Activated CD4-positive, alpha-beta T cell treated with anti-CD3 and anti-CD28 coated beads for 36 hours (primary cell): ENCODE data around the gene ST7. TPM values are rescaled to one million over a fixed set of nuclear protein-coding genes. Genes with fewer than 3 reads are reported as not detected.

Experiments
- ATAC-seq: fragments of 200-7000 bp; cut with Tn5 transposase; one replicate; pipeline ENCODE4 v1.10.0; 2021; ENCODE audit warnings: mild to moderate bottlenecking, moderate library complexity
- CTCF ChIA-PET: fragments of 350-600 bp; sonication (Branson Sonifier 250); formaldehyde crosslinking; loops from one replicate; lab custom pipeline; 2021; ENCODE audit warnings: antibody characterized with exemption; lab: Charles Lee
- POLR2A ChIA-PET: fragments of 350-600 bp; sonication (Branson Sonifier 250); formaldehyde crosslinking; loops from one replicate; lab custom pipeline; 2021; ENCODE audit warnings: antibody characterized with exemption, inconsistent platforms; lab: Charles Lee
- DNase-seq: peaks from one replicate; pipeline ENCODE4 v3.0.0-alpha.2; 2020
- H3K27ac Mint-ChIP-seq: one replicate; pipeline ENCODE4 v1.8.0; 2021; ENCODE audit warnings: mixed read lengths
- H3K27me3 Mint-ChIP-seq: one replicate; pipeline ENCODE4 v1.8.0; 2021; ENCODE audit warnings: mixed read lengths
- H3K36me3 Mint-ChIP-seq: one replicate; pipeline ENCODE4 v1.8.0; 2021; ENCODE audit warnings: low read depth, mixed read lengths
- H3K4me1 Mint-ChIP-seq: one replicate; pipeline ENCODE4 v1.8.0; 2021; ENCODE audit warnings: mixed read lengths
- H3K4me3 Mint-ChIP-seq: one replicate; pipeline ENCODE4 v1.8.0; 2021; ENCODE audit warnings: mild to moderate bottlenecking, moderate library complexity, mixed read lengths
- H3K9me3 Mint-ChIP-seq: one replicate; pipeline ENCODE4 v1.8.0; 2021; ENCODE audit warnings: low read depth, mixed read lengths
- intact Hi-C, 2 experiments: fragments of 100-400 bp; cut with DNase I in 1 of 2; cut with micrococcal nuclease in 1 of 2; formaldehyde crosslinking; loops; one replicate each; pipeline versions ENCODE4 v1.14.2 to v1.15.1; 2022 to 2024; cut with DNase I, micrococcal nuclease
- total RNA-seq, 2 experiments: library from RNA; stranded (reverse); gene quantifications; one replicate each; pipeline ENCODE4 v1.2.3, GENCODE V29; 2021

The ST7 gene
- total RNA-seq, 2 experiments from 2014 or later: 6.4 to 8.1 TPM

DNA sequence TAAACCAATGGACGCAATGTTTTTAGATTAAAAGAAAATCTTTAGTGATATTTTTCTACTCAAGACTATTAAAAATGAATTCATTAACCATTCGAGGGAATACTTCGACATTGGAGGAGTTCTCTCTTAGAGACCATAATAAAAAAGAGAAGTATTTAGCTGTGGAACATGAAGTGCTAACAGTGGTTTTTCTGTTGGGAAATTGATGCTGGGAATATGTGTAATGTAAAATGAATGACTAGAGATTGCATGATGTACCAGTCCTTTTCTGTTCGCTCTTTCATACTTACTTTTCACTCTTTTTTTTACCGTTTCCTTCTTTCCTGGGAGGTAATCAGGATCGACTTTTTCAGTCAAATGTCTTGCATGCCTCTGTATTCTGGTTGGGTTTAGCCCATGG is 41.3 kb downstream of the ST7 start:
- no peak for DNase-seq
- peaks cover 3% of the 10 kb centered on the region for H3K4me1 Mint-ChIP-seq
- CTCF ChIA-PET: interaction anchor here (2.1 to 2.2 kb wide), 2 partner anchors 10 to 13 kb away, joined by 7 to 11 read pairs; no protein-coding TSS in a partner anchor

GRCh38 chr7:116997972-116998371 is 44.7 kb downstream of the ST7 start:
- no peaks in the 10 kb centered on the region for H3K36me3 Mint-ChIP-seq
- no peak for ATAC-seq
- intact Hi-C loops: no loop called here
- CTCF ChIA-PET: interaction anchor here (1.2 to 5.0 kb wide), 2 partner anchors 13 to 22 kb away, joined by 4 to 21 read pairs; no protein-coding TSS in a partner anchor
- H3K4me1 Mint-ChIP-seq: no peaks in the 10 kb centered on the region
- no peaks in the 10 kb centered on the region for H3K9me3 Mint-ChIP-seq
- POLR2A ChIA-PET: no interaction called here
- no peaks in the 10 kb centered on the region for H3K27me3 Mint-ChIP-seq
- DNase-seq: no peak
- H3K27ac Mint-ChIP-seq: no peak overlapping the region
- H3K4me3 Mint-ChIP-seq: no peak overlapping the region

More for the DNA sequence above, 41.3 kb downstream of the ST7 start:
- Mint-ChIP-seq H3K36me3 (peaks cover 2% of the 10 kb centered on the region), H3K4me3 (no peak overlapping the region), H3K27me3 (no peaks in the 10 kb centered on the region), H3K9me3 (peaks cover 3% of the 10 kb centered on the region), H3K27ac (no peak overlapping the region)
- POLR2A ChIA-PET: no interaction called here
- ATAC-seq: no peak
- intact Hi-C loops: loop anchor here in 1 of 2 experiments (1.0 kb wide), 1 partner anchor 13 kb away; no protein-coding TSS in a partner anchor

- ChIA-PET CTCF (interaction anchor here (0.6 to 5.0 kb wide), 4 partner anchors 10 to 14 kb away, joined by 3 to 21 read pairs (median 4); no protein-coding TSS in a partner anchor), POLR2A (no interaction called here)
- Mint-ChIP-seq H3K36me3 (no peaks in the 10 kb centered on the region), H3K4me1 (no peaks in the 10 kb centered on the region), H3K27ac (no peak overlapping the region), H3K4me3 (no peak overlapping the region), H3K9me3 (no peaks in the 10 kb centered on the region), H3K27me3 (no peaks in the 10 kb centered on the region)
- DNase-seq (no peak), ATAC-seq (no peak)
- intact Hi-C loops: no loop called here
Measured at GRCh38 chr7:116998567-116999175, 45.4 kb downstream of the ST7 start.

DNA sequence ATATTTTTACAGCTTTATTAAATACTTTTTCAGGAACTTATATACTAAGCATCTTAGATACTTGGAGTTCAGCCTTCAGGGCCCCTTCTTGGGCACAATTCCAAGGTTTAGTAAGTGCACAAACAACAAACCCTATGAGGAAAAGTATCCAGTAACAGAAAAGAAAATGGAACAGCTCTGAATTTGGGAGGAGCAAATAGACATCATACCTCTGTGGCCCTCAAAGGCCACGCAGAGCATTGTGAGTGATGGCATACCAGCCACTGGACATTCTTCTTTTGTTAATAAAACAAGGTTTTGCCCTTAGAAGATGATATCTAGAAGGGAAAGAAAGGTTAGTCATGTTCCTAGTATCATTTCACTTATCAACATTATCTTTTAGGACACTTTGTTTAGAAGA is 46.0 kb downstream of the ST7 start:
- Mint-ChIP-seq H3K27ac (no peak overlapping the region), H3K4me1 (no peaks in the 10 kb centered on the region), H3K9me3 (no peaks in the 10 kb centered on the region), H3K4me3 (no peak overlapping the region), H3K36me3 (no peaks in the 10 kb centered on the region), H3K27me3 (peaks cover 1% of the 10 kb centered on the region)
- DNase-seq: no peak
- ChIA-PET POLR2A (no interaction called here), CTCF (interaction anchor here (0.6 to 5.0 kb wide), 4 partner anchors 11 to 14 kb away, joined by 3 to 21 read pairs (median 4); no protein-coding TSS in a partner anchor)
- intact Hi-C loops: no loop called here
- no peak for ATAC-seq

GRCh38 chr7:117001283-117001682 is 48.0 kb downstream of the ST7 start:
- Mint-ChIP-seq H3K9me3 (no peaks in the 10 kb centered on the region), H3K4me1 (peaks cover 8% of the 10 kb centered on the region), H3K27me3 (peaks cover 1% of the 10 kb centered on the region), H3K4me3 (no peak overlapping the region), H3K27ac (no peak overlapping the region), H3K36me3 (no peaks in the 10 kb centered on the region)
- ChIA-PET POLR2A (no interaction called here), CTCF (interaction anchor here (0.6 to 5.0 kb wide), 5 partner anchors 12 to 71 kb away, joined by 3 to 21 read pairs (median 4); no protein-coding TSS in a partner anchor)
- ATAC-seq (no peak), DNase-seq (no peak)
- intact Hi-C loops: no loop called here

DNA sequence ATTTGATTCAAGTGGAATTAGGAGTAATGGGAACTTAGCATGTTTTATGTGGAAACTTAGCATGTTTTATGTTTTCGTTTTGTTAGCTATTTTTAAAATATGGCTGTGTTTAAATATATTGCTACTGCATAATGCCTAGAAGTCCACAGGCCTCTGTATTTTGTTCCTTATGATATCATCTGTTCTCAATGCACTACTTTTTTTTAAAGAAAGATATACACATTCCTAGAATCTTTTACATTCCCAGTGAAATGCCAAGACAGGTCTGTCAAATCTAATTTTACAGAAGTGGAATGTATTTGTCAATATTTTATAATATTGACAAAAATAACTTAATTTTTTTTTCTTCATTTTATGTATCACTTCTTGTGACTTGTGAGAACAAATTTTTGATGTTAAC is 51.6 kb downstream of the ST7 start:
- CTCF ChIA-PET: interaction anchor here (2.2 kb wide), 1 partner anchor 17 kb away, joined by 8 read pairs; no protein-coding TSS in a partner anchor

GRCh38 chr7:117005449-117005848 is 52.1 kb downstream of the ST7 start:
- Mint-ChIP-seq H3K4me1 (peaks cover 47% of the 10 kb centered on the region), H3K27me3 (peaks cover 1% of the 10 kb centered on the region), H3K27ac (no peak overlapping the region), H3K4me3 (no peak overlapping the region), H3K9me3 (no peaks in the 10 kb centered on the region), H3K36me3 (no peaks in the 10 kb centered on the region)
- ChIA-PET CTCF (interaction anchor here (0.7 to 4.4 kb wide), 5 partner anchors 14 to 122 kb away, joined by 3 to 23 read pairs (median 7); no protein-coding TSS in a partner anchor), POLR2A (no interaction called here)
- ATAC-seq: no peak
- no peak for DNase-seq
- intact Hi-C loops: no loop called here

More for the DNA sequence above, 51.6 kb downstream of the ST7 start:
- no peak for ATAC-seq
- Mint-ChIP-seq H3K4me1 (peaks cover 42% of the 10 kb centered on the region), H3K4me3 (no peak overlapping the region), H3K36me3 (no peaks in the 10 kb centered on the region), H3K9me3 (no peaks in the 10 kb centered on the region), H3K27me3 (peaks cover 1% of the 10 kb centered on the region), H3K27ac (no peak overlapping the region)
- DNase-seq: no peak
- intact Hi-C loops: no loop called here
- POLR2A ChIA-PET: no interaction called here

DNA sequence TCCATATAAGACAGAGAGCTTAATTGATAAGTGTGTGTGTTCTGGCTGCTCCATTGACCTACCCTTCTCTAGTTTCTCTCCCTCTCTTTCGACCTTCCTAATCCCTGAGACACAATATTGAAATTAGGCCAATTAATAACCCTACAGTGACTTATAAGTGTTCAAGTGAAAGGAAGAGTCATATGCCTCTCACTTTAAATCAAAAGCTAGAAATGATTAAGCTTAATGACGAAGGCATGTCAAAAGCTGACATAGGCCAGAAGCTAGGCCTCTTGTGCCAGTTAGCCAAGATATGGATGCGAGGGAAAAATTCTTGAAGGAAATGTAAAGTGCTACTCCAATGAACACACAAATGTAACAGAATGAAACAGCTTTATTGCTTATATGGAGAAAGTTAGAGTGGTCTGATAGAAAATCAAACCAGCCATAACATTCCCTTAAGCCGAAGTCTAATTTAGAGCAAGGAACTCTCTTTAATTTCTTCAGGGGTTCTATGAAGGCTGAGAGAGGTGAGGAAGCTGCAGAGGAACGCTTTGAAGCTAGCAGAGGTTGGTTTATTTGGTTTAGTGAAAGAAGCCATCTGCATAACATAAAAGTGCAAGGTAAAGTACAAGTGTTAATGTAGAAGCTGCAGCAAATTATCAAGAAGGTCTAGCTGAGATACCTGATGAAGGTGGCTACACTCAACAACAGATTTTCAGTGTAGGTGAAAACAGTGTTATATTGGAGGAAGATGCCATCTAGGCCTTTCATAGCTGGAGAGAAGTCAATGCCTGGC is 53.8 kb downstream of the ST7 start:
- DNase-seq (no peak), ATAC-seq (peak; percentile 17)
- Mint-ChIP-seq H3K9me3 (no peaks in the 10 kb centered on the region), H3K27ac (no peak overlapping the region), H3K27me3 (peaks cover 1% of the 10 kb centered on the region), H3K4me1 (peaks cover 63% of the 10 kb centered on the region), H3K36me3 (no peaks in the 10 kb centered on the region), H3K4me3 (no peak overlapping the region)
- ChIA-PET POLR2A (interaction anchor here (0.6 kb wide), 1 partner anchor 50 kb away, joined by 4 read pairs; no protein-coding TSS in a partner anchor), CTCF (interaction anchor here (0.5 to 4.4 kb wide), 15 partner anchors 11 to 531 kb away, joined by 3 to 23 read pairs (median 4); no protein-coding TSS in a partner anchor)
- intact Hi-C loops: loop anchor here (1.0 kb wide), 2 partner anchors 12 to 117 kb away; no protein-coding TSS in a partner anchor

DNA sequence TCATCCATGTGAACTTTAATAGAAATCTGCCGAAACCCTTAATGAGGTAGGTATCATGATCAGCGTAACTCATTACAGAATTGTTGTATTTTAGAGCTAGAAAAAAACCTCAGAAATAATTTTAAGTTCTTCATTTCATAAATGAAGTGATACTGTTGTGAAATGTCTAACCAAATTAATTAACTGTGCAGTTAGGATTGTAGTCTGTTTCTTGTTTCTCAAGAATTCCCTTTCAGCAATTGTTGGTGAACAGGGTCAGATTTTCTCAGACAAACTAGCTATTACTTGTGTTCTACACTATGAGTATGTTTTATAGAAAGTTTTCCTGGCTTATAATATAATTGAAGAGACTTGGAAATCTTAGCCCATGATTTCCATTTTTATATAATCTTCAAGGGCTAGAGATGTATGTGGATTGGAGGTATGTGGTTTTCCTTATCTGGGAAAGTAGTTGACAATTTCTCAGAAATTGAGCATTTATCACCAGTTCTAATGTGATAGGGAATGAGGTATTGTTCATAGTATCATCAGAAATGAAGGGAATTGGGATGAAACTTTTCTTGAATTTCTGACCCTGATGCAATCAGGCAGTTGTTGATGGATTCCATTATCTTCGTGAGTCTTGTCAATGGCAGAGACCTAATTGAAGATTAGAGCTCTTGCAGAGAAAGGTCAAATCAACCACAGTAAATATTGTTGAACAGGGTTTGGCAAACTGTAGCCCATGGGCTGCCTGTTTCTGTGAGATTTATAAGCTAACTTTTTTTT is 55.0 kb downstream of the ST7 start:
- DNase-seq: no peak
- POLR2A ChIA-PET: interaction anchor here (0.7 kb wide), 1 partner anchor 122 kb away, joined by 4 read pairs; no protein-coding TSS in a partner anchor
- H3K9me3 Mint-ChIP-seq: no peaks in the 10 kb centered on the region
- CTCF ChIA-PET: interaction anchor here (0.6 to 7.0 kb wide), 12 partner anchors 12 to 776 kb away, joined by 3 to 48 read pairs (median 4); no protein-coding TSS in a partner anchor
- intact Hi-C loops: loop anchor here in 1 of 2 experiments (1.0 kb wide), 1 partner anchor 142 kb away; no protein-coding TSS in a partner anchor
- H3K36me3 Mint-ChIP-seq: no peaks in the 10 kb centered on the region
- H3K27me3 Mint-ChIP-seq: peaks cover 1% of the 10 kb centered on the region
- peaks cover 67% of the 10 kb centered on the region for H3K4me1 Mint-ChIP-seq
- H3K4me3 Mint-ChIP-seq: no peak overlapping the region
- ATAC-seq: no peak
- H3K27ac Mint-ChIP-seq: no peak overlapping the region

GRCh38 chr7:117008886-117009531 is 55.7 kb downstream of the ST7 start:
- POLR2A ChIA-PET: interaction anchor here (0.7 kb wide), 1 partner anchor 121 kb away, joined by 4 read pairs; no protein-coding TSS in a partner anchor
- intact Hi-C loops: loop anchor here in 1 of 2 experiments (1.0 kb wide), 1 partner anchor 143 kb away; no protein-coding TSS in a partner anchor
- Mint-ChIP-seq H3K36me3 (no peaks in the 10 kb centered on the region), H3K9me3 (no peaks in the 10 kb centered on the region), H3K27ac (no peak overlapping the region), H3K27me3 (peaks cover 1% of the 10 kb centered on the region), H3K4me3 (no peak overlapping the region), H3K4me1 (peaks cover 67% of the 10 kb centered on the region)
- ATAC-seq: peak; percentile 14
- CTCF ChIA-PET: interaction anchor here (0.6 to 7.0 kb wide), 11 partner anchors 13 to 777 kb away, joined by 3 to 48 read pairs (median 4); no protein-coding TSS in a partner anchor
- DNase-seq: peak; percentile 45
